ENCODE measurements around the gene MDK.

GRCh38 chr11:46336563-46337180 lies 44.8 kb upstream of the MDK start:
- TF ChIP-seq POLR2AphosphoS5 (IDR thresholded peaks at IDR 0.05; ENCODE audit: low read depth, low read length) = no peak
- TF ChIP-seq SIN3A (IDR thresholded peaks at IDR 0.05; ENCODE audit: borderline replicate concordance, insufficient read depth, low read length) = no peak
- no peak for TF ChIP-seq REST (IDR thresholded peaks at IDR 0.05; ENCODE audit: insufficient read depth in 1 of 2, low read depth in 2 of 2, low read length in 2 of 2)

Measured in PFSK-1 (cell line).